Transverse colon (tissue), 4 donors: ENCODE measurements around the gene PERM1.

Source experiments
- POLR2A ChIP-seq: fragments of 450-650 bp; IDR thresholded peaks from one replicate; pipeline ENCODE4 v1.6.1; 2016; ENCODE audit warnings: antibody characterized with exemption, mild to moderate bottlenecking, moderate library complexity
- POLR2AphosphoS5 ChIP-seq, 3 donors: sonication (generic); formaldehyde crosslinking; IDR thresholded peaks; one replicate each; pipeline ENCODE4 v1.6.1; 2016; ENCODE audit warnings: antibody characterized with exemption in 3 of 3
- TF ChIP-seq, protein P1 (sequence below), 5 experiments: fragments of 200-600 bp in 3 of 5; fragments of 450-650 bp in 2 of 5; sonication (generic) in 3 of 5; IDR thresholded peaks; 1 replicate in 2 of 5; 2 replicates in 3 of 5; pipeline ENCODE4 v1.5.1; 2016 to 2017; ENCODE audit warnings: antibody characterized with exemption in 5 of 5, inconsistent platforms in 3 of 5, mild to moderate bottlenecking in 2 of 5, moderate library complexity in 1 of 5

DNA sequence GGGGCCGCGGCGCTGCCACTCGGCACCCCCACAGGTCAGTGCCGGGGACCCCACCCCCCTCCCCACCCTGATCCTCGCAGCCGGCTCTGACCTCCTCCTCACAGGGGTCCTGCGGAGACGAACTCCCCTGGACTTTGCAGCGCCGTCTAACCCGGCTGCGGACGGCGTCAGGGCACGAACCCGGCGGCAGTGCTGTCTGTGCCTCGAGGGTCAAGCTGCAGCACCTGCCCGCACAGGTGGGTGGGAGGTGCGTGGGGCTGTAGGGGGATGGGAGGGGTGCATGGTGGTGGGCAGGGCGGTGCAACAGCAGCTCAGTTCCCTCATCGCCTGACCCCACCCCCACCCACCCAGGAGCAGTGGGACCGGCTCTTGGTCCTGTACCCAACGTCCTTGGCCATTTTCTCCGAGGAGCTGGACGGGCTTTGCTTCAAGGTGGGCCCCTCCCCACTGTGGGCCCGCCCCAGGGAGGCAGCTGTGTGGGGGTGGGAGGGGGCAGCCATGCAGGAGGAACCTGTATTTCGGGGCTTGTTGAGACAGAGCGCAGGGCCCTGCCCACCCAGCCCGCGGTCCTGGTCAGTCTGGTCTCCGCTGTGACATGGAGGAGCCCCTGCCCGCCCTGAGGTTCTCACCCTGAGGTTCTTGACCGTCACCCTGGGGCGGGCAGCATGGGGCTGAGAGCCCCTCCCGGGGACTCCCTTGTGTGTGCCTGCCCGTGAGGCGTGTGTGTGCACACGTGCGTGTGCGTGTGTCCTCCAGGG lies 10.7 kb downstream of the PERM1 start:
- TF ChIP-seq, protein P1, sequence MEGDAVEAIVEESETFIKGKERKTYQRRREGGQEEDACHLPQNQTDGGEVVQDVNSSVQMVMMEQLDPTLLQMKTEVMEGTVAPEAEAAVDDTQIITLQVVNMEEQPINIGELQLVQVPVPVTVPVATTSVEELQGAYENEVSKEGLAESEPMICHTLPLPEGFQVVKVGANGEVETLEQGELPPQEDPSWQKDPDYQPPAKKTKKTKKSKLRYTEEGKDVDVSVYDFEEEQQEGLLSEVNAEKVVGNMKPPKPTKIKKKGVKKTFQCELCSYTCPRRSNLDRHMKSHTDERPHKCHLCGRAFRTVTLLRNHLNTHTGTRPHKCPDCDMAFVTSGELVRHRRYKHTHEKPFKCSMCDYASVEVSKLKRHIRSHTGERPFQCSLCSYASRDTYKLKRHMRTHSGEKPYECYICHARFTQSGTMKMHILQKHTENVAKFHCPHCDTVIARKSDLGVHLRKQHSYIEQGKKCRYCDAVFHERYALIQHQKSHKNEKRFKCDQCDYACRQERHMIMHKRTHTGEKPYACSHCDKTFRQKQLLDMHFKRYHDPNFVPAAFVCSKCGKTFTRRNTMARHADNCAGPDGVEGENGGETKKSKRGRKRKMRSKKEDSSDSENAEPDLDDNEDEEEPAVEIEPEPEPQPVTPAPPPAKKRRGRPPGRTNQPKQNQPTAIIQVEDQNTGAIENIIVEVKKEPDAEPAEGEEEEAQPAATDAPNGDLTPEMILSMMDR (IDR thresholded peaks at IDR 0.05) = no peak
- TF ChIP-seq POLR2A (no peak), POLR2AphosphoS5 (IDR thresholded peaks at IDR 0.05) (no peak)
